GM12874 (cell line): Measurements from ENCODE around the gene KDF1.

ENCODE experiments used
- CTCF ChIP-seq: IDR thresholded peaks from 2 replicates; pipeline ENCODE4 v1.5.1; 2011; ENCODE audit warnings: low read depth, mild to moderate bottlenecking, control low read depth, low read length, moderate library complexity; ENCODE audit not compliant: insufficient read depth

The KDF1 gene

GRCh38 chr1:27004471-27005165, 44.4 kb upstream of the KDF1 start:
- TF ChIP-seq CTCF = no peak

- no peak for TF ChIP-seq CTCF
These were observed 43.6 kb upstream of the KDF1 start for GRCh38 chr1:27003745-27004470.

GRCh38 chr1:27001570-27002360, 41.5 kb upstream of the KDF1 start:
- no peak for TF ChIP-seq CTCF

- no peak for TF ChIP-seq CTCF
These were observed 40.7 kb upstream of the KDF1 start for GRCh38 chr1:27000817-27001460.

- no peak for TF ChIP-seq CTCF
These were observed 40.0 kb upstream of the KDF1 start for GRCh38 chr1:27000090-27000816.

- TF ChIP-seq CTCF = no peak
These were observed 39.2 kb upstream of the KDF1 start for GRCh38 chr1:26999440-26999987.
